C4-2B (cell line): ENCODE data around the gene TMEM109.

ENCODE experiments used
- CTCF ChIP-seq: fragments of 450-650 bp; conservative IDR thresholded peaks from 2 replicates; pipeline ENCODE4 v1.5.1; 2017; ENCODE audit warnings: mild to moderate bottlenecking
- ZFX ChIP-seq: fragments of 450-650 bp; IDR thresholded peaks from 2 replicates; pipeline ENCODE4 v1.6.1; 2017

GRCh38 chr11:60937811-60938210 lies 23.9 kb downstream of the TMEM109 start:
- no peak for TF ChIP-seq CTCF
- TF ChIP-seq ZFX, result no peak
